Measurements from ENCODE around the gene KBTBD7.
A peak's percentile ranks its signal among the peaks of the same experiment; 100 is the strongest.

The KBTBD7 gene, protein sequence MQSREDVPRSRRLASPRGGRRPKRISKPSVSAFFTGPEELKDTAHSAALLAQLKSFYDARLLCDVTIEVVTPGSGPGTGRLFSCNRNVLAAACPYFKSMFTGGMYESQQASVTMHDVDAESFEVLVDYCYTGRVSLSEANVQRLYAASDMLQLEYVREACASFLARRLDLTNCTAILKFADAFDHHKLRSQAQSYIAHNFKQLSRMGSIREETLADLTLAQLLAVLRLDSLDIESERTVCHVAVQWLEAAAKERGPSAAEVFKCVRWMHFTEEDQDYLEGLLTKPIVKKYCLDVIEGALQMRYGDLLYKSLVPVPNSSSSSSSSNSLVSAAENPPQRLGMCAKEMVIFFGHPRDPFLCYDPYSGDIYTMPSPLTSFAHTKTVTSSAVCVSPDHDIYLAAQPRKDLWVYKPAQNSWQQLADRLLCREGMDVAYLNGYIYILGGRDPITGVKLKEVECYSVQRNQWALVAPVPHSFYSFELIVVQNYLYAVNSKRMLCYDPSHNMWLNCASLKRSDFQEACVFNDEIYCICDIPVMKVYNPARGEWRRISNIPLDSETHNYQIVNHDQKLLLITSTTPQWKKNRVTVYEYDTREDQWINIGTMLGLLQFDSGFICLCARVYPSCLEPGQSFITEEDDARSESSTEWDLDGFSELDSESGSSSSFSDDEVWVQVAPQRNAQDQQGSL

DNA sequence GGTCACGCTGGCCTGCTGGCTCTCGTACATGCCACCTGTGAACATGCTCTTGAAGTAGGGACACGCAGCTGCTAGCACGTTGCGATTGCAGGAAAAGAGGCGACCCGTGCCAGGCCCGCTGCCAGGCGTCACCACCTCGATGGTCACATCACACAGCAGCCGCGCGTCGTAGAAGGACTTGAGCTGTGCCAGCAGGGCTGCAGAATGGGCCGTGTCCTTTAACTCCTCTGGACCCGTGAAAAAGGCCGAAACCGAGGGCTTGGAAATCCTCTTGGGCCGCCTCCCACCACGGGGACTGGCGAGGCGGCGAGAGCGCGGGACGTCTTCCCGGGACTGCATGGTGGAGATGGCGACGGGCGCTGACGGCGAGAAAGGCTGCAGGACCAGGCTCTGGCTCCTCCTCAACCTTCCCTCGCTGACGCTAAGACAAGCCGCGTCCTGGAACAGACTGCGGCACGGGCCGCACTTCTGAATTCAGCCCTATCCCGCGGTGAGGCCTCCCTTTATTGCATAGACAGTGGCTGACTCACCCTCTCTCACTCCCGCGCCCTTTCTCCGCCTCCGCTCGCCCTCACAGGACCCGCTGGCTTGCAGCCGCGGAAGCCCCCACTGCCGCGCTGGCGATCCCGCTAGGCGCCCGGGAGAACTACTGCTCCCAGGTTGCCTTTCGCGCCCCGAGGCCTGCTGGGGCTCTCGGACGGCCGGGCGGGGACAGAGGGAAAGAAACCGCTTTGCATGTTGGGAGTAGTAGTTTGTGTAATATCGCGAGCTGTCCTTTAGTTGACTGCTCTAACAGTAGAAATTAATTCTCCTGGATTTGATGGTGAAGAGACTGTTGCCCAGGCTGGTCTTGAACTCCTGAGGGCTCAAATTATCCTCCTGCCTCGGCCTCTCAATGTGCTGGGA, at the start of gene KBTBD7:
TSS of gene KBTBD7 (minus strand) at position 651 of the 906 bp plus-strand sequence. CDS start at position 339, 312 bp downstream.
- DNase-seq: peak; percentile 95

- DNase-seq: no peak
Measured at GRCh38 chr13:41241626-41242025, 47.3 kb upstream of the KBTBD7 start.

DNA sequence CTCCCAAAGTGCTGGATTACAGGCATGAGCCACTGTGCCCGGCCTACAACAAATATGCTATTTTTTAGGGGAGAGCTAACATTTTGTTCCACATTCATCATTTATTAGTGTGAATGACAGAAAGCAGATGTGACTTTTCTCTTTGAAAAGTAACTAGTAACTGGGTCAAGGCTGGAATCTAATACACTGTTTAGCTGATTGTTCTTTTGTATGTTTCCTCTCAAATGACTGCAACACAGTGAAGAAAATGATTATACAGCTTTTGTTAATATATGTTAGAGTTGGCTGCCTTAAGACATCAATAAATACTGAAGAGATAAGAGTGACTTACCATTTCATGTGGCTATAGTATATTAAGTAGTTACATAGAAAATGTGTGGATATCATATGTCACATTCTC, 42.0 kb upstream of the KBTBD7 start:
- no peak for DNase-seq

DNA sequence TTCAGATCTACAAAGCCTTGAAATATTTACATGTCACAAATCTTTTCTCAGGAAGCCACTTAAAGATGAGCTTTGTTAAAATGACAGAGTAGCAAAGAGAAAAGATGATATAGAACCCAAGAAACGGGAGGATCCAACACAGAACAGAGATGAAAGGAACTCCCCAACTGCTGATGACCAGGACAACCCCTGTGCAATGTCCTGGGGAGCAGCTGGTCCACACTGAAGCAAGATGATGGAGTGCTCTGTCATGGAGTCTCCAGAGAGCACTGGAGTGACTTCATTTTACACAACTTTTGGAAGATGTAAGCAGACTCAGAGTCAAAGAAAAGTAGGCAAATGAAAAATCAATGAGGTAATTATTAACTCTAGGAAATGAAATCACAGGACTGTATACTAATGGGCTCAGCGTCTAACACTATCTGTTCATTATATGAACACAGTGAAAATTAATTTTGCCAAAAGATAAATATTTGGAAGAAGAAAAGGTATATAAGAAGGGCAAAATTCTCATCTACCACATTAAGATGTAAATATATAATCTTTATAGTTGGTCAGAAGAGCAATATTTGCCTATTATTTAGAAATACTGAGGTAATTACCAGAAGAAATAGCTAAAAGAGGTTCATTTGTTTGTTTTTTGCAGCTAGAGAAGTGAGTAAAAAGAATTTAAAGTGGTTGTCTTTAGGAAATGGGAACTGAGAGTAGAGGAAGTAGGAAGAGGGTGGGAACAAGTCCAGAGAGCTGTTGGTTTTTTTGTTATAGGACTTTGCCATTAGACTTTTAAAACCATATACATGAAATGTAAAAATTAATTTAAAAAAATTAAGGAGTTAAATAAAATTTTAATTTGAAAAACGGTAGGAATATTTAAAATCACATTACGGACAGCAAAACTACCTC, 38.5 kb upstream of the KBTBD7 start:
- no peak for DNase-seq

DNA sequence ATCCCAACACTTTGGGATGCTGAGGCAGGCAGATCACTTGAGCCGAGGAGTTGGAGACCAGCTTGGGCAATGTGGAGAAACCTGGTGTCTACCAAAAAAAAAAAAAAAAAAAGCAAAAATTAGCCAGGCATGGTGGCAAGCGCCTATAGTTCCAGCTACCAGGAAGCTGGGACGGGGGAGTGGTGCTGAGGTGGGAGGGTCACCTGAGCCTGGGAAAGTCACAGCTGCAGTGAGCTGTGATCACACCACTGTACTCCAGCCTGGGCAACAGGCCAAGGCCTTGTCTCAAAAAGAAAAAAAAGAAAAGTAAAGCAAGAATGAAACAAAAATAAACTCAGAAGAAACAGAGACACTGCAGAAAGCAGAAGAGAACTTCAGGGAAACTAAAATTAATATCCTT, 37.4 kb upstream of the KBTBD7 start:
- no peak for DNase-seq

- DNase-seq: no peak
Measured at GRCh38 chr13:41231025-41231677, 36.8 kb upstream of the KBTBD7 start.

- no peak for DNase-seq
Measured at GRCh38 chr13:41229356-41229755, 35.0 kb upstream of the KBTBD7 start.

- no peak for DNase-seq
Measured at GRCh38 chr13:41224113-41225110, 30.0 kb upstream of the KBTBD7 start.

DNA sequence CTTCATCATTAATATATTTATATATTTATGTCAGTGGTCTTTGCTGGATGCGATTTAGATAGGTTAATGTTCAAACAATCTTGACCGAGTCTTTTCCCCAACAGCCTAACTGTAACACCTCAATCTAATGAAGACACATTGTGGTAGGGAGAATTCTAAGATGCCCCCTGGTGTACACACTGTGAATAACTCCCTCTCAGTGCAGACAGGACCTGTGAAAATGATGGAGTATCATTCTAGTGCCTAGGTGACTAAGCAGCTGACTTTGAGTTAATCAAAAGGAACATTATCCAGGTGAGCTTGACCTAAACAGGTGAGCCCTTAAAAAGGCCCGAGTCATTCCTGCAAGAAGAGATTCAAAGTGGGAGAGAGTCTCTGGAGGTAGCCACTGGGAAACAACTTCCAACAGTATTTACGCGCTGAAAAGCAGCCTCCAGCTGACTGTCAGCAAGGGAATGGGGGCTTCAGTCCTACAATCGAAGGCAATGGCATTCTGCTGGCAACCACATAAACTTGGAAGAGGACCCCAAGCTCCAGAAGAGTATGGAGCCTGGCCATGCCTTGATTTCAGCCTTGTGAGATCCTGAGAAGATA, 28.0 kb upstream of the KBTBD7 start:
- peak; percentile 53 for DNase-seq

- no peak for DNase-seq
Measured at GRCh38 chr13:41220401-41220800, 26.0 kb upstream of the KBTBD7 start.

- DNase-seq: no peak
Measured at GRCh38 chr13:41216160-41216559, 21.8 kb upstream of the KBTBD7 start.

- no peak for DNase-seq
Measured at GRCh38 chr13:41213919-41214318, 19.6 kb upstream of the KBTBD7 start.

- DNase-seq: no peak
Measured at GRCh38 chr13:41213316-41213715, 18.9 kb upstream of the KBTBD7 start.

GRCh38 chr13:41212881-41213280, 18.5 kb upstream of the KBTBD7 start:
- DNase-seq: no peak

DNA sequence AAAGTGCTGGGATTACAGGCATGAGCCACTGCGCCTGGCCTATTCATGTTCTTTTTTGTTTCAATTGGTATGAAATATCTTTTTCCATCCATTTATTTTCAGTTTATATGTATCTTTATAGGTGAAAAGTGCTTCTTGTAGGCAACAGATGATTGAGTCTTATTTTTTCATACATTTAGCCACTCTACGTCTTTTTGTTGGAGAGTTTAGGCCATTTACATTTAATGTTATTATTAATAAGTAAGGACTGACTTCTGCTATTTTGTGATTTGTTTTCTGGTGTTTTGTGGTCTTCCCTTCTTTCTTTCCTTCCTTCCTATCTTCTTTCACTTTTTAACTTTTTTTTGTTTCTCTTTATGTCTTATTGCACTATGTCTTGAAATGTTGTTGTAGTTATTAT, 16.7 kb upstream of the KBTBD7 start:
- DNase-seq: no peak

DNA sequence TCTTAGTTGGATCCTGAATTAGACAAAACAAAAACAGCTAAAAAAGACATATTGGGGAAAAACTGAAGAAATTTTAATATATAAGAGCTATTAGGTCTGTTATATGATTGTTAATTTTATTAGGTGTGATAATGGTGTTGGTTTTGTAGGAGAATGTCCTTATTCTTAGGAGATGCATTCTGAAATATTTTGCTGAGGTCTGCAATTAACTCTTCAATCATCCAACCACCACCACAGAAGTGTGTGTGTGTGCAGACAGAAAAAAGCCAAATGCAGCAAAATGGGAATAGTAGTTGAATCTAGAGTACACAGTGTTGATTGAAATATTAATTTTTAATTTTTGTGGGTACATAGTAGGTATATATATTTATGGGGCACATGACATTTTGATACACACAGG, 12.1 kb upstream of the KBTBD7 start:
- DNase-seq: no peak

DNA sequence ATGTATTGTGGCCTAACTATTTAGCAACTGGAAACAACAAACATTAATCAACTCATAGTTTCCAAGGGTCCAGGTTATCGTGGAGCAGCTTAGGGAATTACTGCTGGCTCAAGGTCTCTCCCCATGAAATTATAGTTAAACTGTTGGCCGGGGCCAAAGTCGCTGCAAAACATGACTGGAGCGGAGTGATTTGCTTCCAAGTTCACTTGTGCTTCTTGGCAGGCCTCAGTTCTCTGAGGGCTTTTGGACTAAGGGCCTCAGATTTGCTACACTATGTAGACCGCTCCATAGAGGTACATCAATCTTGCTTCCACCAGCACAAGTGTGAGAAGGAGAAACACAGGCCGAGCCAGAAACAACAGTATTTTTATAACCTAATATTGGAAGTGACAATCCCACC, 9.4 kb upstream of the KBTBD7 start:
- DNase-seq: no peak

DNA sequence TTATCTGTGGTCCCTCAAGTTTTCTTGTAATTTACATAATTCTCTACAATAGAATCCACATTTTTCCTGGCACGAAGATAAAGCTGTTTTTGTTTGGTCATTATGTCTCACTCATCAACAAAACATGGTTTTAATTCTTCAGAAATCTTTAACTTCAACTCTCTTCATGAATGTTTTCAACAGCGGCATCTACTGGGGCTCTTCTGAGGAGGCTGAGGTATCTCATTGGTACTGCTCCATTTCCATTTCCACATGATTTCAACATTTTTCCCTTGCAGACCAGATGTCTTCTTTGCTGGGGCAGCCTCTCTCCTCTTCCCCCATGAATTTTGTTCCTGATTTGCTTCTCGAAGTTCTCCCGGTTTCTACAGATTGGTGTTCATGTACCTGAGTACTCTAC, 5.8 kb upstream of the KBTBD7 start:
- no peak for DNase-seq

DNA sequence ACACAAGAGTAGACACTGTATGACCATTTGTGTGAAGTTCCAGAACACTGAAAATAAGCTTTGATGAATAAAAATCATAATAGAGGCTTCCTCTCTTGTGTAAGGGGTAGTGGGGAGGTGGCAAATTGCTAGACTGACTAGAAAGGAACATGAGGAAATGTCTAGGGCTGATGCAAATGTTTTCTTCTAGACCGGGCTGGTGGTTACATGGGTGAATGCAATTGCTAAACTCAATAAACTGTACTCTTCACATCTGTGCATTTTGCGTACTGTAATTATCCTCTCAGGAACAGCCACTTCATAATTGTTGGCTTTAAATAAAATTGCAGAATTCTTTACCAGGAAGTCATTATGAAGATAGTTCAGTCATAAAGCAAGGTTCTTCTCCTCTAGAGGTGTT, 5.2 kb upstream of the KBTBD7 start:
- DNase-seq: no peak

- no peak for DNase-seq
Measured at GRCh38 chr13:41199079-41199478, 4.7 kb upstream of the KBTBD7 start.

Data from activated CD8-positive, alpha-beta memory T cell treated with anti-CD3 and anti-CD28 coated beads, Interleukin-2, amount 50 U/mL, for 4 hours (primary cell).